ENCODE measurements around the gene TCEAL5. TPM values are rescaled to one million over a fixed set of nuclear protein-coding genes. Genes with fewer than 3 reads are reported as not detected.

The TCEAL5 gene
- total and polyA plus RNA-seq, 2 of the 13 experiments (the other 11 are each of a cell fraction or from before 2014, with no cell fraction given) = not detected

GRCh38 chrX:103254921-103255493 is 21.5 kb downstream of the TCEAL5 start, which contains the start of gene TCEAL8 (continued):
- no peak for TF ChIP-seq MTF1 (CRISPR knock-in tag; IDR thresholded peaks at IDR 0.05)
- no peak for TF ChIP-seq ZNF468 (CRISPR knock-in tag; IDR thresholded peaks at IDR 0.05)
- TF ChIP-seq, protein P1, sequence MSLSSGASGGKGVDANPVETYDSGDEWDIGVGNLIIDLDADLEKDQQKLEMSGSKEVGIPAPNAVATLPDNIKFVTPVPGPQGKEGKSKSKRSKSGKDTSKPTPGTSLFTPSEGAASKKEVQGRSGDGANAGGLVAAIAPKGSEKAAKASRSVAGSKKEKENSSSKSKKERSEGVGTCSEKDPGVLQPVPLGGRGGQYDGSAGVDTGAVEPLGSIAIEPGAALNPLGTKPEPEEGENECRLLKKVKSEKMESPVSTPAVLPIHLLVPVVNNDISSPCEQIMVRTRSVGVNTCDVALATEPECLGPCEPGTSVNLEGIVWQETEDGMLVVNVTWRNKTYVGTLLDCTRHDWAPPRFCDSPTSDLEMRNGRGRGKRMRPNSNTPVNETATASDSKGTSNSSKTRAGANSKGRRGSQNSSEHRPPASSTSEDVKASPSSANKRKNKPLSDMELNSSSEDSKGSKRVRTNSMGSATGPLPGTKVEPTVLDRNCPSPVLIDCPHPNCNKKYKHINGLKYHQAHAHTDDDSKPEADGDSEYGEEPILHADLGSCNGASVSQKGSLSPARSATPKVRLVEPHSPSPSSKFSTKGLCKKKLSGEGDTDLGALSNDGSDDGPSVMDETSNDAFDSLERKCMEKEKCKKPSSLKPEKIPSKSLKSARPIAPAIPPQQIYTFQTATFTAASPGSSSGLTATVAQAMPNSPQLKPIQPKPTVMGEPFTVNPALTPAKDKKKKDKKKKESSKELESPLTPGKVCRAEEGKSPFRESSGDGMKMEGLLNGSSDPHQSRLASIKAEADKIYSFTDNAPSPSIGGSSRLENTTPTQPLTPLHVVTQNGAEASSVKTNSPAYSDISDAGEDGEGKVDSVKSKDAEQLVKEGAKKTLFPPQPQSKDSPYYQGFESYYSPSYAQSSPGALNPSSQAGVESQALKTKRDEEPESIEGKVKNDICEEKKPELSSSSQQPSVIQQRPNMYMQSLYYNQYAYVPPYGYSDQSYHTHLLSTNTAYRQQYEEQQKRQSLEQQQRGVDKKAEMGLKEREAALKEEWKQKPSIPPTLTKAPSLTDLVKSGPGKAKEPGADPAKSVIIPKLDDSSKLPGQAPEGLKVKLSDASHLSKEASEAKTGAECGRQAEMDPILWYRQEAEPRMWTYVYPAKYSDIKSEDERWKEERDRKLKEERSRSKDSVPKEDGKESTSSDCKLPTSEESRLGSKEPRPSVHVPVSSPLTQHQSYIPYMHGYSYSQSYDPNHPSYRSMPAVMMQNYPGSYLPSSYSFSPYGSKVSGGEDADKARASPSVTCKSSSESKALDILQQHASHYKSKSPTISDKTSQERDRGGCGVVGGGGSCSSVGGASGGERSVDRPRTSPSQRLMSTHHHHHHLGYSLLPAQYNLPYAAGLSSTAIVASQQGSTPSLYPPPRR (CRISPR knock-in tag; IDR thresholded peaks at IDR 0.05; ENCODE audit: borderline replicate concordance) = no peak
- TF ChIP-seq ZNF446 (CRISPR knock-in tag; IDR thresholded peaks at IDR 0.05) = no peak
- peak; percentile 23 for TF ChIP-seq SAP130 (CRISPR knock-in tag; IDR thresholded peaks at IDR 0.05; ENCODE audit: low read depth)
- no peak for TF ChIP-seq SNAPC2 (CRISPR knock-in tag; IDR thresholded peaks at IDR 0.05)
- no peak for TF ChIP-seq ZNF577 (CRISPR knock-in tag; IDR thresholded peaks at IDR 0.05; ENCODE audit: borderline replicate concordance, low read depth)
- no peak for TF ChIP-seq ZBTB21 (CRISPR knock-in tag; IDR thresholded peaks at IDR 0.05)
- no peak for TF ChIP-seq ZNF383 (CRISPR knock-in tag; IDR thresholded peaks at IDR 0.05; ENCODE audit: borderline replicate concordance)
- peak; percentile 50; the same call in 1 of the 2 replicates for TF ChIP-seq POLR2G (IDR thresholded peaks at IDR 0.05; ENCODE audit: low read depth, low read length)
- TF ChIP-seq SMARCE1 (IDR thresholded peaks at IDR 0.05; ENCODE audit: borderline replicate concordance) = no peak
- TF ChIP-seq THYN1 (CRISPR knock-in tag; IDR thresholded peaks at IDR 0.05; ENCODE audit: borderline replicate concordance, low read depth) = no peak
- no peak for TF ChIP-seq MTF2 (CRISPR knock-in tag; IDR thresholded peaks at IDR 0.05; ENCODE audit: borderline replicate concordance)
- TF ChIP-seq ZNF501 (CRISPR knock-in tag; IDR thresholded peaks at IDR 0.05) = 0 out of 2 replicates have a peak, but pooled peaks have one; percentile 15
- no peak for TF ChIP-seq KDM4B (CRISPR knock-in tag; IDR thresholded peaks at IDR 0.05)
- TF ChIP-seq STAT5B (CRISPR knock-in tag; IDR thresholded peaks at IDR 0.05) = no peak
- no peak for TF ChIP-seq TERF1 (CRISPR knock-in tag; IDR thresholded peaks at IDR 0.05)
- TF ChIP-seq SP1 (IDR thresholded peaks at IDR 0.05) = no peak
- TF ChIP-seq SP1 (CRISPR knock-in tag; IDR thresholded peaks at IDR 0.05) = no peak
- TF ChIP-seq ZNF672 (CRISPR knock-in tag; IDR thresholded peaks at IDR 0.05) = no peak
- TF ChIP-seq ZNF737 (CRISPR knock-in tag; IDR thresholded peaks at IDR 0.05; ENCODE audit: borderline replicate concordance) = no peak
- peak; percentile 50; the same call in 1 of the 2 replicates for TF ChIP-seq PHF8 (CRISPR knock-in tag; IDR thresholded peaks at IDR 0.05)
- no peak for TF ChIP-seq YEATS4 (CRISPR knock-in tag; IDR thresholded peaks at IDR 0.05; ENCODE audit: borderline replicate concordance)
- TF ChIP-seq CBX2 (IDR thresholded peaks at IDR 0.05; ENCODE audit: low read depth, low read length) = no peak
- no peak for TF ChIP-seq CBX2 (CRISPR knock-in tag; IDR thresholded peaks at IDR 0.05; ENCODE audit: low read depth)
- no peak for TF ChIP-seq ZBTB42 (CRISPR knock-in tag; IDR thresholded peaks at IDR 0.05)
- TF ChIP-seq ZNF232 (CRISPR knock-in tag; IDR thresholded peaks at IDR 0.05; ENCODE audit: borderline replicate concordance) = no peak
- no peak for TF ChIP-seq PITX1 (CRISPR knock-in tag; IDR thresholded peaks at IDR 0.05)
